ENCODE results near the gene DELE1. TPM values are rescaled to one million over a fixed set of nuclear protein-coding genes. Genes with fewer than 3 reads are reported as not detected.
A peak's percentile ranks its signal among the peaks of the same experiment; 100 is the strongest.

Gene DELE1
- total RNA-seq, 1 donor: 34.1 TPM

DNA sequence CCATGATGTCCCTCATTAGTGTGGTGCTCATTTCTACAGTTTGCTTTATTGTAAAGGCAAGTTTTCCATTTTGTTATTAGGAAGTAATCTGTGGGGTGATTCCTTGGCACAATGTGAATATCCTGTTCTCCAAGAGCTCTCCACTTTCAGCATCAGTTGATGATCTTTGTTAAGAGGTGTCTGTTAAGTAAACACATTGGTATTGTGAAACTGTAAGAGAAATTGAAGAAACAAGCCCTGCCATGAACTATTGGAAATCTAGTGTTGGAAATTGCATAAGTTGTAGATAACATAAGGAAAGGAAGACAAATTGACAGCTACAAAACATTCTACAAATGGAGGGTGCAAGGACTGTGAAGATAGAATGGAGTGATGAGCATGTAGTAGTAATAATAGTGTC lies 62.4 kb downstream of the DELE1 start:
- no peak for TF ChIP-seq CTCF (IDR thresholded peaks at IDR 0.05; ENCODE audit: insufficient read depth, low read depth, low read length)
- DNase-seq (ENCODE audit: low read depth): peak; percentile 12
- no peak overlapping the region for H3K4me3 ChIP-seq (ENCODE audit: low read depth, low read length)

DNA sequence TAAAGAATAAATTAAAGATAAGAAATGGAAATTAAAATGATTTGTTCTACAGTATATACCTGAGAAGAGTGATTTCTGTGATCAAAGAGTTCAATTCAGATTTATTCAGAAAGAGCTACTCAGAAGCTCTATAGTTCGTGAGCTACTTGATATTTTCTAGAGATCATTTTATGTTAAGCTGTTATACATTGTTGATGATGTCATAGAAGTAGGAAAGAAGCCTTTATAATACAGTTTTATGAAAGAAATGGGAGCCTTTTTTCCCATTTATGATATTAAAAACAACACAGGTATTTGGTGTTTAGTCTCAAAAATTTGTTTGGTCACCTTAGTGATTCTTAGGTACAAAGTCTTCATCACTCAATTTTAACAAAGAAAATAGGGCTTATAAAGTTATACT lies 66.0 kb downstream of the DELE1 start:
- TF ChIP-seq CTCF (IDR thresholded peaks at IDR 0.05; ENCODE audit: insufficient read depth, low read depth, low read length): no peak
- no peak overlapping the region for H3K4me3 ChIP-seq (ENCODE audit: low read depth, low read length)
- DNase-seq (ENCODE audit: low read depth): no peak

Other genes with a start within 250 kb of the DELE1 start
- gene ARAP3, start 241.6 kb upstream of the DELE1 start, total RNA-seq: 5.6 and 7.7 TPM in 2 replicates
- gene PCDH1, start 45.5 kb upstream of the DELE1 start, total RNA-seq: 0.43 and 3.5 TPM in 2 replicates
- under 0.01 TPM in 1 of 2 replicates, not detected in the other for gene PCDH12, start 34.3 kb downstream of the DELE1 start, total RNA-seq
- gene RNF14, start 45.2 kb downstream of the DELE1 start, total RNA-seq: 56.7 and 76.9 TPM in 2 replicates
- gene GNPDA1, start 89.2 kb downstream of the DELE1 start, total RNA-seq: 54.8 and 59.6 TPM in 2 replicates
- gene NDFIP1, start 184.9 kb downstream of the DELE1 start, total RNA-seq: 92.0 and 124 TPM in 2 replicates